GM18505 (cell line): ENCODE results near the gene EIF4G1.

Experiments used
- ATAC-seq: cut with Tn5 transposase; IDR thresholded peaks from one replicate; pipeline ENCODE4 v1.9.1; 2021; ENCODE audit not compliant: unreplicated experiment
- POLR2A ChIP-seq: IDR thresholded peaks from 4 replicates; pipeline ENCODE4 v1.6.1; 2011; ENCODE audit warnings: borderline replicate concordance; ENCODE audit not compliant: insufficient read depth, insufficient read length; ENCODE audit errors: extremely low read depth

Gene EIF4G1

GRCh38 chr3:184355261-184356040 is 41.0 kb downstream of the EIF4G1 start:
- no peak for ATAC-seq
- no peak for TF ChIP-seq POLR2A

GRCh38 chr3:184357248-184358123 is 43.1 kb downstream of the EIF4G1 start:
- TF ChIP-seq POLR2A: no peak
- no peak for ATAC-seq

GRCh38 chr3:184358124-184358767 is 43.8 kb downstream of the EIF4G1 start:
- ATAC-seq: no peak
- no peak for TF ChIP-seq POLR2A

- no peak for ATAC-seq
- TF ChIP-seq POLR2A: no peak
Observed at GRCh38 chr3:184358921-184359350, 44.5 kb downstream of the EIF4G1 start.

- no peak for TF ChIP-seq POLR2A
- ATAC-seq: no peak
Observed at GRCh38 chr3:184359610-184360009, 45.2 kb downstream of the EIF4G1 start.

GRCh38 chr3:184360070-184360928 is 45.9 kb downstream of the EIF4G1 start:
- ATAC-seq: no peak
- no peak for TF ChIP-seq POLR2A

GRCh38 chr3:184360929-184361531 is 46.6 kb downstream of the EIF4G1 start:
- no peak for TF ChIP-seq POLR2A
- ATAC-seq: peak; percentile 8

- peak; percentile 34 for ATAC-seq
- TF ChIP-seq POLR2A: peak; percentile 55
Observed at GRCh38 chr3:184361532-184361931, 47.1 kb downstream of the EIF4G1 start, which contains the start of the genes CLCN2 and POLR2H. CLCN2 (minus strand) TSS chr3:184361605; CDS start chr3:184361479, 126 bp downstream. POLR2H (plus strand) TSS chr3:184361710; CDS start chr3:184363493, 1,783 bp downstream.

GRCh38 chr3:184361932-184362667 is 47.7 kb downstream of the EIF4G1 start:
- peak; percentile 4 for ATAC-seq

GRCh38 chr3:184362668-184363546 is 48.5 kb downstream of the EIF4G1 start:
- peak; percentile 81 for ATAC-seq

More at GRCh38 chr3:184361932-184362667, 47.7 kb downstream of the EIF4G1 start:
- TF ChIP-seq POLR2A: no peak

More at GRCh38 chr3:184362668-184363546, 48.5 kb downstream of the EIF4G1 start:
- TF ChIP-seq POLR2A: peak; percentile 90
